NCI-H2196 treated with DMSO at 0.1 percent for 48 hours (cell line): ENCODE results near the gene CALB2.

Experiments
- DNase-seq: peaks from one replicate; lab custom pipeline; 2025; ENCODE audit not compliant: unreplicated experiment; lab: John Stamatoyannopoulos, UW

Gene CALB2

GRCh38 chr16:71384073-71384724 is 25.7 kb downstream of the CALB2 start:
- DNase-seq: no peak

DNA sequence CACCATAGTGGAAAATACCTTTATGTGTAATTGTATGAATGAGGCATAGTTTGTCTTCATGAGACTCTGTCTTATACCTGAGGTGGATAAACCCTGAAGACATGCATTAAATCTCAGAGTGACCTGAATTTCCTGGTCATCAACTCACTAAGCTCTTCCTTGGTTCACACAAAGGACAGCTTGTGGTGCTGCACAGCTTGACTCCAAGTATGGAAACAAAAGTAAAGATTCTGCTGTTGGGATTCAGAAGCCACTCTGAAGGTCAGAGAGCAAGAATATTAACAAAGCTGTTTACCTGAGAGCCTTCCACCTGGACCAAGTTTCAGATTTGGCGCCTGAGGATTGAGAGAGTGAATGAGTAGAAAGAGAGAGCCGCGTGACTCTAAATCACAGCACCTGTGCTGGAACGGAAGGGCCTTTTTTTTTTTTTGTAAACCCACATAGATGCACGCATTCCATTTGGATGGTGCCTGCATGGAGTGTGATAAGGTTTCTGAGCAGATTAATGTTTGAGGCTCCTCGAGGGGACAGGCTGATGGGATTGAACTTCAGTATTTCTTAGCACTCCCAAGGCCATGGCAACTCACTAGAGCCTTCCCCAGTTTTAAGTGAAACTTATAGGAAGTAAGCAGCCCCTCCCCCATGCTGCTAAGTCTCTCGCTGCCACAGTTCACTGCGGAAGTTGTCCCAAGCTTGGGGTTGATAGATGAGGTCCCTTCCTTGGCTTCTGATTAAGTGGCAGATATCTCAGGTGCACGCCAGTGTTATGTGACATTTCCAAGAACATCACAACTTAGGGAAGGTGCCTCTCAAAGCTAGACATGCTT is 28.7 kb downstream of the CALB2 start:
- no peak for DNase-seq

GRCh38 chr16:71389330-71389729 is 30.8 kb downstream of the CALB2 start:
- no peak for DNase-seq

DNA sequence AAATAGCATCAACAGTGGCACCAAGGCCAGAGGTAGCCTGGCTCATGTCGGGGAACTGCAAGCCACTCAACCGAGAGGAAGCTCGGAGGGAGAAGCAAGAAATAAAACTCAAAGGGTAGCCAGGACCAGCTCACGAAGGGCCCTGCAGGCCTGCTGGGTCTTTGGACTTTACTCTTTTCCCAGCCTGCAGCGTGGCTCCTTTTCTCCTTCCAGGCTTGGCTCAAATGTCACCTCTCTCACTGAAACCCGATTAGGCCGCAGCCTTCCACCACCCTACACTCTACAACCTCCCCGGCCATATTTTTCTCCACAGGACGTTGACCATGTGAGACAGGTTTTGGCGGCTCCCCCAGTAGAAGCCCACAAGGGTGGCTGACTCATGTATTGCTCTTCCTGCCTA is 38.1 kb downstream of the CALB2 start:
- DNase-seq: no peak

- DNase-seq: no peak
Observed at GRCh38 chr16:71399801-71400563, 41.5 kb downstream of the CALB2 start.

DNA sequence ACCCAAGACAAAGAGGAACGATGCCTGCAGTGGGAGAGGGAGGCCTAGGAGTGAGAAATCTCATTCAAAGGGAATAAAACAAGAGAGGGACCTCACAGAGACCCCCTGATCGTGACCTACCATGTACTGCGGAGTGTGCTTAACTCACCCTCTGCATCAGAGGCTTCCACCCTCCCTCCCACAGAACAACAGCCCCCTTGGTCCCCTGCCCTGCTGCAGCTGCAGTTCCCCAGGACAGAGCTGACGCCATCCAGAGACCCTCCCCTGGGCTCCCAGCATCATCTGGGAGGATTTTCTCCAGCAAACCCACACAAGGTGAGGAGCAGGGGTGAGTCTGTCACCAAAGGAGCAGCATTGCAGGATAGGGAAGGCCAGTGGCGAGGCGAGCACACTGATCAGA is 43.5 kb downstream of the CALB2 start:
- DNase-seq: no peak

DNA sequence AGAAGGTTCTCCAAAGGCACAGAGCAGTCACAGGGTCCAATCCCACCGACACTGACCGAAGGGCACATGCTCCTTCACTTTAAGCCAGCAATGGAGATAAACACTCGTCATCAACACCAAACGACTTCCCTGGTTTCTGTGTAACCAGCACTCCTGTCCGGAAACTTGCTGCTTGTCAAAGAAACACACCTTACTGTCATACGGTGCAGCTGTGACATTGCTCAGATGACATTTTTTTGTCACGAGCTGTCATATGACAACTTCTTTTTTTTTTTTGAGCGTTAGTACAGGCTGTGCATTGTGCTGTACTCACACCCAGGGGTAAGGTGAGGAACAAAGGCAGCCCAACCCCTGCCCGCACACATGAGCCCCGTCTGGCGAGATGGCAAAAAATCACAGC is 44.2 kb downstream of the CALB2 start:
- DNase-seq: no peak

DNA sequence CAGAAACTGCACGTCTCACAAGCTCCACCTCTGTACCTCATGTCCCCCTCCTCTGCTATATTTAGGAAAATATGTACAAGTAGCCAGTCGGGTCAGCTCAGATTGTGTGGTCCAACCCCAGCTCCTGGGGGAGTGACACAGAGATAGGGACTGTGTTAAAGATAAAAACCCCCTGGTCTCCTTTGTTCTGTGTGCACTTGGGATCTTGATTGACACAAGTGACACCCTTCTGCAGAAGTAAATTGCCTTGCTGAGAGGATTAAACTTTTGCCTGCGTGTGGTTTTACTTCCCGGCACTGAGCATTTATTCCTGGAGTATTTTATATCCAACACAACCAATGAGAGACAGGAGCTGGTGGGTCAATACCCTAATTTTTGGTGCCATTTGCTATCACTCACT is 45.8 kb downstream of the CALB2 start:
- DNase-seq: no peak

- DNase-seq: no peak
Observed at GRCh38 chr16:71406316-71406715, 47.8 kb downstream of the CALB2 start.

- no peak for DNase-seq
Observed at GRCh38 chr16:71406724-71407123, 48.2 kb downstream of the CALB2 start.

DNA sequence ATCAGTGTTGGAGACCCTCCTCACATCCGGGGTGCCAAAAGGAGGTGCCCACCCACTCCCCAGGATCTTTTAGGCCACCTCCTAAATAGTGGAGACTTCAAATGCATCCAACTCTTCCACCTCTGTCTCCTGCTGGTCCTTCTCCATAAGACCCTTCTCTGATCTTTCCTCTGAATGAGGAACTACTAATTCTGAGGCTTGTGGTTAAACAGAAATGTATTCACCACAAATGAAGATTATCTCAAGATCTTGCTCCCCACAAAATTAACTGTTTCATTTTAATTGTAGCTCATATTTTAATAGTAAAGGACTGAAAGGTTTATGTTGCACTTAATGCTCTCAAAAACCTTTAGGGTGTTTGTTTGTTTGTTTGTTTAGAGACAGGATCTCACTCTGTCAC is 49.2 kb downstream of the CALB2 start:
- DNase-seq: no peak

DNA sequence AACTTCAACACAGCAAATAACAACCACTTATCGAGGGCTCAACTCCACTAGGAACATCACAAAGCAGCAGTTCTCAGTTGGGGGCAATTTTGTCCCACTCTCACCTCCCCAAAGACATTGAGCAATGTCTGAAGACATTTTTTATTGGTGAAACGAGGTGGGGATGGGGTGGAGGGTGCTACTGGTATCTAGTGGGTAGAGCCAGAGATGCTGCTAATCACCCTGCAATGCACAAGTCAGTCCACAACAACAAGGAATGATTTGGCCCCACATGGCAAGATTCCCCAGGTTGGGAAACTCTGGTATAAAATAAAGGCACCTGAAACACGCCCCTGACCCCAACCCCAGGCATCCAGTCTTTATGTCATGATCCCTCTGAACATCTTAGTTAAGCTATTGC is 50.0 kb downstream of the CALB2 start:
- no peak for DNase-seq

DNA sequence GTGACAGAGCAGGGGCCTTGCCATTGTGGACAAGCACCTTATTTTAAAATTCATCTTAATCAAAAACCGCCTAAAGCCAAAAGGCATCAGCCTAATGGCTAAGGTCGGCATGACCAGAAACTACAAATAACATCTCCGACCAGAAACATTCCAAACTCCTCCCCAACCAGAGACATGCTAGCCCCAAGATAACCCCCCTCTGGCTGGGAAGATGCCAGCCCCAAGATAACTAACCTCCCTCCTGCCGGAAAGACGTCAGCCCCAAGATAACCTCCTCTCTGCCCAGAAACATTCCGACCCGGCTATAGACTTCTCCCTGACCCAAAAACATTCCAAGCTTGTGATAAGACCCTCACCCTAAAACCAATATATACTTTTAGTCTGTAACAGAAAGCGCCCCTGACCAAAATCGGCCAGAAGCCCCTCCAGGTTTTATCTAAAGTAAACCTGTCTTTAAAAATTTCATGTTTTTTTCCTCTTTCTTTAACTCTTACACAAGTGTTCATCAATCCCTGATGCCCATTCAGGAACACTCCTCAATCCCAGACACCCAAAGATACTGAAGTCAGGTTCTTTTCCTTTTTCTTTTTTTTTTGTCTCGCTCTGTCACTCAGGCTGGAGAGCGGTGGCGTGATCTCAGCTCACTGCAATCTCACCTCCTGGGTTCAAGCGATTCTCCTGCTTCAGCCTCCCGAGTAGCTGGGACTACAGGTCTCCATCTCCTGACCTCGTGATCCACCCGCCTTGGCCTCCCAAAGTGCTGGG is 50.7 kb downstream of the CALB2 start:
- no peak for DNase-seq

DNA sequence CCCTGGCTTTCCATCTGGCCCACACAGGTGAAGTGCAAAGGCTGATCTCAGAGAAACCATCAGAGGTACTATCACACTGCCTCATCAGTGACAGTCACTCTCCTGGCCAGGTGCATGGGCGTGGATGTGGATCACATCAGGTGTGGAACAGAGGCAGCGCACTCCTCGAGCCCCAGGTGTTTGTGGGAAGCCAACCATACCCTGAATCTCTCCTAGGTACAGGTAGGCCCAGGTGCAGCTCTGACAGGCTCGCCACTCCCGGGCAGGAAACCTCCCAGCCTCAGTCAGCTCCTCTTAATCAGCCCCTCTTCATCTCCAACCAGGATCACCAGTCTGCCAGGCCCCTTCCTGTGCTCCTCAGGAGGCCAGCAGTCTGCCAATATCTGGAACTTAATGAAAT is 51.6 kb downstream of the CALB2 start:
- DNase-seq: no peak

DNA sequence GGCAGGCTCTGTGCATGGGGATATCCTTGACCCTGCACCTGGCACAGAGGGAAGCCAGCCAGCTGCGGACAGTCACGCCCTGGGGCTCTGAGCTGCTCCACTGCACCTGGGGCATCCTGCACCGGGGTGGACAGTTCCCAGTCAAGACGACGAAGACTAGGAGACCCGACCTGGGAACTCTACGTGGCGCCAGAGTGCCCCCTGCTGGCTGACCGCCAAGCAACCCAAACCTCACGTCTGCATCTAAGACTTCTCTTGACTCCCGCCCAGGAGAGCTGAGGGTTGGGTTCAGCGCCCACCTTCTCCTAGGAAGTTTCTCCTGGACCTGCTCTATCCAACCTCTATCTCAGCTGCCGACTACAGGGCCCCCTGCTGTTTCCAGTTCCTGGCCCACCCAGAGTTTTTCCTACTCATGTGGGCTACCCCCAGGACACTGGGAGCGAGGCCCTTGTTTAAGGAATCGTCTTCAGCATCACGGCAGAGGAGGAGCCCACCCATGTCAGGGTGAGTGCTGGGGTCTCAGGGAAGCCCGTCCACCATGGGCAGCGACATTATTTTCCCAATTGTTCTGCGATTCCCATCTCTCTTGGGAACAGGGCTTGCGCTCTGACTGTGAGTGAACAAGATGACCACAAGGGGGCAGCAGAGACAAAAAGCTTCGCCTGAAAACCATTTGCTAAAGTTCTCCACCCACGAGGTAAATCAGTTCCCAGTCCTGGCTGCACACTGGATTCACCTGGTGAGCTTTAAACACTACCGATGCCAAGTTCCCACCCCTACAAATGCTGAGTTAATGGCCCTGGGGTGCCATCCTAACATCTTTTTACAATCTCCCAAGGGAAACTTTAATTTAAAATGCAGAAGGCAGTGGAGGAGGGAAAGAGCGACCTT is 54.0 kb downstream of the CALB2 start:
- peak; percentile 15 for DNase-seq

GRCh38 chr16:71413341-71413740 is 54.8 kb downstream of the CALB2 start:
- no peak for DNase-seq

DNA sequence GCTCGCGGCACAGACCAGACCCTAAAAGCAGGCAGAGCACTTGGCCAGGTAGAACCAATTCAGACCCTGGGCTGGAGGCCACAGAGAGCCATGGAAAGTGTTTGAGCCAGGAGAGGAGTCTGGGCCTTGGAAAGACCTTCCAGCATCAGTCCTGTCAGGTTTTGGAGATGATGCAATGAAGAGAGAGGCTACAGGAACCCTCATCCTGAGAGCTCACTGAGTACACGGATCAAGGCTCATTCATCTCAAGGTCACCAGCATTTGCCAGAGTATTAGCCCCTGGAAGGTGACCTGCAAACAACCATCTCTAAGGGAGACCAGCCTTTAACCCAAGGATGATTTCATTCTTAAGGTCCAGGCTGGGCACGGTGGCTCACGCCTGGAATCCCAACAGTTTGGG is 55.5 kb downstream of the CALB2 start:
- no peak for DNase-seq

- DNase-seq: no peak
Observed at GRCh38 chr16:71421911-71422310, 63.4 kb downstream of the CALB2 start.

DNA sequence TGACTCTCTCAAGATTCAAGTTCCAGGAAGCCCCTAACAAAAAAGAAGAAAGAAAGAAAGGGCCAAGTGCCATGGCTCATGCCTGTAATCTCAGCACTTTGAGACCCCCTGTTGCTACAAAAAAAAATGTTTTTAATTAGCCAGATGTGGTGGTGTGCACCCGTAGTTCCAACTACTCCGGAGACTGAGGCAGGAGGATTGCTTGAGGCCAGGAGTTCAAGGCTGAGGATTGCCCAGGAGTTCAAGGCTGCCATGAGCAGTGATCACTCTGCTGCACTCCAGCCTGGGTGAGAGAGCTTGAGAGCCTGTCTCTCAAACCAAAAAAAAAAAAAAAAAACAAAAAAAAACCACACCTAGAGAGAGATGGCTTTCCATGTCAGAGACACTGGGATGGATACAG is 64.5 kb downstream of the CALB2 start:
- DNase-seq: no peak

- DNase-seq: no peak
Observed at GRCh38 chr16:71423865-71424264, 65.3 kb downstream of the CALB2 start.
